Fibroblast of lung (primary cell): Measurements from ENCODE around the gene FOXC1. TPM values are rescaled to one million over a fixed set of nuclear protein-coding genes. Genes with fewer than 3 reads are reported as not detected.

ENCODE experiments used
- DNase-seq, 2 donors: peaks; one replicate each; pipeline versions ENCODE4 v3.0.0 to v3.0.0-alpha.2; 2010; ENCODE audit warnings: low read depth in 2 of 2
- H2AFZ ChIP-seq: 2 replicates; pipeline ENCODE4 v1.5.1; 2012; ENCODE audit warnings: low read length, control low read depth, inconsistent platforms
- H3K27ac ChIP-seq: 2 replicates; pipeline ENCODE4 v1.5.1; 2011; ENCODE audit warnings: low read length, control low read depth; ENCODE audit not compliant: insufficient read depth
- H3K27me3 ChIP-seq: 2 replicates; pipeline ENCODE4 v1.5.1; 2011; ENCODE audit warnings: mild to moderate bottlenecking, low read length; ENCODE audit not compliant: control insufficient read depth, insufficient read depth
- H3K36me3 ChIP-seq: 2 replicates; pipeline ENCODE4 v1.5.1; 2011; ENCODE audit warnings: low read length; ENCODE audit not compliant: control insufficient read depth, insufficient read depth
- H3K4me1 ChIP-seq: 2 replicates; pipeline ENCODE4 v1.5.1; 2011; ENCODE audit warnings: low read length; ENCODE audit not compliant: control insufficient read depth, insufficient read depth; ENCODE audit errors: extremely low read depth
- H3K4me2 ChIP-seq: 2 replicates; pipeline ENCODE4 v1.5.1; 2011; ENCODE audit warnings: low read length, control low read depth; ENCODE audit not compliant: insufficient read depth; ENCODE audit errors: extremely low read depth
- H3K4me3 ChIP-seq, 4 experiments: fragments of 200-600 bp in 1 of 4; sonication (generic) in 1 of 4; replicated peaks in 1 of 4; 2 replicates each; pipeline ENCODE4 v1.5.1; 2011 to 2016; ENCODE audit warnings: low read length in 4 of 4, low read depth in 3 of 4, mild to moderate bottlenecking in 3 of 4, control low read depth in 2 of 4, inconsistent platforms in 1 of 4, mixed read lengths in 1 of 4; ENCODE audit not compliant: insufficient read depth in 1 of 4; ENCODE audit errors: control extremely low read depth in 1 of 4
- H3K79me2 ChIP-seq: 2 replicates; pipeline ENCODE4 v1.5.1; 2012; ENCODE audit warnings: mild to moderate bottlenecking, low read length, inconsistent platforms; ENCODE audit not compliant: control insufficient read depth, insufficient read depth
- H3K9ac ChIP-seq: 2 replicates; pipeline ENCODE4 v1.5.1; 2011; ENCODE audit warnings: mild to moderate bottlenecking, low read length, control low read depth; ENCODE audit not compliant: insufficient read depth
- H3K9me3 ChIP-seq: 2 replicates; pipeline ENCODE4 v1.5.1; 2012; ENCODE audit warnings: low read depth, low read length; ENCODE audit not compliant: control insufficient read depth, insufficient read depth
- H4K20me1 ChIP-seq: 2 replicates; pipeline ENCODE4 v1.5.1; 2011; ENCODE audit warnings: low read length; ENCODE audit not compliant: control insufficient read depth, insufficient read depth; ENCODE audit errors: extremely low read depth
- EZH2 ChIP-seq: IDR thresholded peaks from 2 replicates; pipeline ENCODE4 v1.5.1; 2012; ENCODE audit warnings: low read length, control low read depth, mild to moderate bottlenecking; ENCODE audit errors: missing control alignments
- polyA plus RNA-seq, 2 donors: library from polyadenylated mRNA; depleted of rRNA in 1 of 2; stranded (reverse) in 1 of 2; unstranded in 1 of 2; fragments of >200 nt; gene quantifications; 2 replicates each; pipeline ENCODE4 v1.2.1, GENCODE V29; 2011 to 2012; ENCODE audit warnings: missing spikeins in 1 of 2
- total RNA-seq: library from RNA; depleted of rRNA; stranded (reverse); fragments of >200 nt; gene quantifications from 2 replicates; pipeline ENCODE4 v1.2.1, GENCODE V29; 2014
- TF ChIP-seq, protein P1 (sequence below), 2 donors: IDR thresholded peaks in 1 of 2; conservative IDR thresholded peaks in 1 of 2; 1 replicate in 1 of 2; 2 replicates in 1 of 2; pipeline ENCODE4 v1.5.1; 2011 to 2012; ENCODE audit warnings: low read length in 2 of 2, control low read depth in 1 of 2, inconsistent platforms in 1 of 2, low read depth in 1 of 2, mild to moderate bottlenecking in 1 of 2

FOXC1 gene
- total and polyA plus RNA-seq, 2 donors (not counting 1 experiment from before 2014, with no cell fraction given), result 0.66 to 2.3 TPM

GRCh38 chr6:1625794-1626435 lies 16.2 kb downstream of the FOXC1 start:
- Histone ChIP-seq H2AFZ (no peak overlapping the region), H3K27me3 (peaks cover 17% of the 10 kb centered on the region), H4K20me1 (no peaks in the 10 kb centered on the region), H3K9me3 (no peaks in the 10 kb centered on the region), H3K36me3 (no peaks in the 10 kb centered on the region), H3K9ac (no peak overlapping the region), H3K79me2 (no peaks in the 10 kb centered on the region), H3K27ac (no peak overlapping the region), H3K4me2 (no peak overlapping the region), H3K4me3 (no peak overlapping the region), H3K4me1 (no peaks in the 10 kb centered on the region)
- peak in 1 of 2 donors; percentile 24 for DNase-seq
- TF ChIP-seq EZH2, result no peak
- TF ChIP-seq, protein P1, sequence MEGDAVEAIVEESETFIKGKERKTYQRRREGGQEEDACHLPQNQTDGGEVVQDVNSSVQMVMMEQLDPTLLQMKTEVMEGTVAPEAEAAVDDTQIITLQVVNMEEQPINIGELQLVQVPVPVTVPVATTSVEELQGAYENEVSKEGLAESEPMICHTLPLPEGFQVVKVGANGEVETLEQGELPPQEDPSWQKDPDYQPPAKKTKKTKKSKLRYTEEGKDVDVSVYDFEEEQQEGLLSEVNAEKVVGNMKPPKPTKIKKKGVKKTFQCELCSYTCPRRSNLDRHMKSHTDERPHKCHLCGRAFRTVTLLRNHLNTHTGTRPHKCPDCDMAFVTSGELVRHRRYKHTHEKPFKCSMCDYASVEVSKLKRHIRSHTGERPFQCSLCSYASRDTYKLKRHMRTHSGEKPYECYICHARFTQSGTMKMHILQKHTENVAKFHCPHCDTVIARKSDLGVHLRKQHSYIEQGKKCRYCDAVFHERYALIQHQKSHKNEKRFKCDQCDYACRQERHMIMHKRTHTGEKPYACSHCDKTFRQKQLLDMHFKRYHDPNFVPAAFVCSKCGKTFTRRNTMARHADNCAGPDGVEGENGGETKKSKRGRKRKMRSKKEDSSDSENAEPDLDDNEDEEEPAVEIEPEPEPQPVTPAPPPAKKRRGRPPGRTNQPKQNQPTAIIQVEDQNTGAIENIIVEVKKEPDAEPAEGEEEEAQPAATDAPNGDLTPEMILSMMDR (conservative IDR thresholded peaks at IDR 0.05 in 1 of 2, IDR thresholded peaks at IDR 0.05 in 1 of 2; ENCODE audit: low read depth in 1 of 2, low read length in 2 of 2), result no peak

- TF ChIP-seq, protein P1 (conservative IDR thresholded peaks at IDR 0.05 in 1 of 2, IDR thresholded peaks at IDR 0.05 in 1 of 2; ENCODE audit: low read depth in 1 of 2, low read length in 2 of 2), result no peak
- TF ChIP-seq EZH2, result no peak
- no peaks in the 10 kb centered on the region for H3K36me3 ChIP-seq
- H3K4me1 ChIP-seq, result no peaks in the 10 kb centered on the region
- H3K4me2 ChIP-seq, result no peak overlapping the region
- no peak for DNase-seq
- H3K79me2 ChIP-seq, result no peaks in the 10 kb centered on the region
- H3K27ac ChIP-seq, result no peak overlapping the region
- H3K4me3 ChIP-seq, result no peak overlapping the region
- H2AFZ ChIP-seq, result no peak overlapping the region
- no peaks in the 10 kb centered on the region for H3K9me3 ChIP-seq
- peaks cover 17% of the 10 kb centered on the region for H3K27me3 ChIP-seq
- H4K20me1 ChIP-seq, result no peaks in the 10 kb centered on the region
- no peak overlapping the region for H3K9ac ChIP-seq
These were observed 16.8 kb downstream of the FOXC1 start for GRCh38 chr6:1626481-1626880.

GRCh38 chr6:1627827-1628560 lies 18.3 kb downstream of the FOXC1 start:
- H3K36me3 ChIP-seq, result no peaks in the 10 kb centered on the region
- no peaks in the 10 kb centered on the region for H3K4me1 ChIP-seq
- H2AFZ ChIP-seq, result no peak overlapping the region
- H3K9me3 ChIP-seq, result no peaks in the 10 kb centered on the region
- TF ChIP-seq EZH2, result no peak
- TF ChIP-seq, protein P1 (conservative IDR thresholded peaks at IDR 0.05 in 1 of 2, IDR thresholded peaks at IDR 0.05 in 1 of 2; ENCODE audit: low read depth in 1 of 2, low read length in 2 of 2), result no peak
- no peaks in the 10 kb centered on the region for H3K79me2 ChIP-seq
- H3K4me2 ChIP-seq, result no peak overlapping the region
- peaks cover 20% of the 10 kb centered on the region for H3K27me3 ChIP-seq
- DNase-seq, result no peak
- H3K27ac ChIP-seq, result no peak overlapping the region
- H4K20me1 ChIP-seq, result no peaks in the 10 kb centered on the region
- no peak overlapping the region for H3K4me3 ChIP-seq
- H3K9ac ChIP-seq, result no peak overlapping the region
